ENCODE data around the gene GCC2. TPM values are rescaled to one million over a fixed set of nuclear protein-coding genes. Genes with fewer than 3 reads are reported as not detected.

The GCC2 gene
- total and polyA plus RNA-seq, 2 of the 13 experiments (the other 11 are each of a cell fraction or from before 2014, with no cell fraction given), result 17.6 to 22.5 TPM

DNA sequence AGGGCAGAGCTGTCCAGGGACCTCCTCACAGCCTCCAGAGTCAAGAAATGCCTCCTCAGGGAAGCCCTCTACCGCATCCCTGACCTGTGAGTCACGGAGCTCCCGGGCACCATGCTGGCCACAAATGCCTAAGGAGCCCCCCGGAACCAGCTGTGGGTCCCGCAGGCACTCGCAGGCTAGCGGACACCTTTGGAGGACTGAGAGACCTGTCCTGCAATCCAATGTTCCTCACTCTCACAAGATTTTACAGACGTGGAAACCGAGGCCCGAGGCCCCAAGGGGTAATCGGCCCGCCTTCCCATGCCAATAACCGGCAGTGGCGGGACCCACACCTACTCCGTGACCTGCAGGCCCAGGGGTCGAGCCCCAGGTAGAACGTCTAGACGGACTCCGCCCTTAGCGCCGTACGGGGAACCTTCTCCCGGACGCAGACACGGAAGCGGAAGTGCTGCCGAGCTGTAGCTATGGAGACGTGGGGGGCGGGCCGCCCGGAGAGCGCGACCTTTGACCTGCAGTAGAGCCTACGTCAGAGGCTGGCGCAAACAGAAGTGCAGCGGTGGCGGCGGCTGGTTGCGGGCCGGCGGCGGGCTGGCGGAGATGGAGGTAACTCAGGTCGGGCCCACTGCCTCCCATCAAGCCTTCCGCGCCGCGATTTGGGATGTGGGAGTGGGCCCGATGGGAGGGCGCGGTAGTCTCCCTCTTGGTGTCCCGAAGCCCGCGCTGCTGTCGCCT lies at the start of gene GCC2 (continued):
- TF ChIP-seq SSRP1 (CRISPR knock-in tag; IDR thresholded peaks at IDR 0.05), result no peak
- TF ChIP-seq, protein P1, sequence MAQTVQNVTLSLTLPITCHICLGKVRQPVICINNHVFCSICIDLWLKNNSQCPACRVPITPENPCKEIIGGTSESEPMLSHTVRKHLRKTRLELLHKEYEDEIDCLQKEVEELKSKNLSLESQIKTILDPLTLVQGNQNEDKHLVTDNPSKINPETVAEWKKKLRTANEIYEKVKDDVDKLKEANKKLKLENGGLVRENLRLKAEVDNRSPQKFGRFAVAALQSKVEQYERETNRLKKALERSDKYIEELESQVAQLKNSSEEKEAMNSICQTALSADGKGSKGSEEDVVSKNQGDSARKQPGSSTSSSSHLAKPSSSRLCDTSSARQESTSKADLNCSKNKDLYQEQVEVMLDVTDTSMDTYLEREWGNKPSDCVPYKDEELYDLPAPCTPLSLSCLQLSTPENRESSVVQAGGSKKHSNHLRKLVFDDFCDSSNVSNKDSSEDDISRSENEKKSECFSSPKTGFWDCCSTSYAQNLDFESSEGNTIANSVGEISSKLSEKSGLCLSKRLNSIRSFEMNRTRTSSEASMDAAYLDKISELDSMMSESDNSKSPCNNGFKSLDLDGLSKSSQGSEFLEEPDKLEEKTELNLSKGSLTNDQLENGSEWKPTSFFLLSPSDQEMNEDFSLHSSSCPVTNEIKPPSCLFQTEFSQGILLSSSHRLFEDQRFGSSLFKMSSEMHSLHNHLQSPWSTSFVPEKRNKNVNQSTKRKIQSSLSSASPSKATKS (CRISPR knock-in tag; IDR thresholded peaks at IDR 0.05), result peak; percentile 77
- peak; percentile 55; the same call in 1 of the 2 replicates for TF ChIP-seq KLF13 (CRISPR knock-in tag; IDR thresholded peaks at IDR 0.05)
- TF ChIP-seq ZNF496 (CRISPR knock-in tag; IDR thresholded peaks at IDR 0.05; ENCODE audit: insufficient replicate concordance), result no peak
- TF ChIP-seq, protein P2, sequence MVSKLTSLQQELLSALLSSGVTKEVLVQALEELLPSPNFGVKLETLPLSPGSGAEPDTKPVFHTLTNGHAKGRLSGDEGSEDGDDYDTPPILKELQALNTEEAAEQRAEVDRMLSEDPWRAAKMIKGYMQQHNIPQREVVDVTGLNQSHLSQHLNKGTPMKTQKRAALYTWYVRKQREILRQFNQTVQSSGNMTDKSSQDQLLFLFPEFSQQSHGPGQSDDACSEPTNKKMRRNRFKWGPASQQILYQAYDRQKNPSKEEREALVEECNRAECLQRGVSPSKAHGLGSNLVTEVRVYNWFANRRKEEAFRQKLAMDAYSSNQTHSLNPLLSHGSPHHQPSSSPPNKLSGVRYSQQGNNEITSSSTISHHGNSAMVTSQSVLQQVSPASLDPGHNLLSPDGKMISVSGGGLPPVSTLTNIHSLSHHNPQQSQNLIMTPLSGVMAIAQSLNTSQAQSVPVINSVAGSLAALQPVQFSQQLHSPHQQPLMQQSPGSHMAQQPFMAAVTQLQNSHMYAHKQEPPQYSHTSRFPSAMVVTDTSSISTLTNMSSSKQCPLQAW (CRISPR knock-in tag; IDR thresholded peaks at IDR 0.05), result peak; percentile 87
- TF ChIP-seq REXO4 (CRISPR knock-in tag; IDR thresholded peaks at IDR 0.05; ENCODE audit: borderline replicate concordance), result no peak
- TF ChIP-seq NAIF1 (CRISPR knock-in tag; IDR thresholded peaks at IDR 0.05; ENCODE audit: borderline replicate concordance), result peak; percentile 92
- TF ChIP-seq ZSCAN30 (CRISPR knock-in tag; IDR thresholded peaks at IDR 0.05), result peak; percentile 66; the same call in 1 of the 2 replicates
- TF ChIP-seq NR2C2 (CRISPR knock-in tag; IDR thresholded peaks at IDR 0.05; ENCODE audit: borderline replicate concordance), result peak; percentile 100
- peak; percentile 60 for TF ChIP-seq MED1 (CRISPR knock-in tag; IDR thresholded peaks at IDR 0.05)
- TF ChIP-seq ZNF746 (CRISPR knock-in tag; IDR thresholded peaks at IDR 0.05), result peak; percentile 59; the same call in 1 of the 2 replicates
- peak; percentile 88; the same call in 1 of the 2 replicates for TF ChIP-seq ZNF816 (CRISPR knock-in tag; IDR thresholded peaks at IDR 0.05; ENCODE audit: borderline replicate concordance)
- TF ChIP-seq, protein P3, sequence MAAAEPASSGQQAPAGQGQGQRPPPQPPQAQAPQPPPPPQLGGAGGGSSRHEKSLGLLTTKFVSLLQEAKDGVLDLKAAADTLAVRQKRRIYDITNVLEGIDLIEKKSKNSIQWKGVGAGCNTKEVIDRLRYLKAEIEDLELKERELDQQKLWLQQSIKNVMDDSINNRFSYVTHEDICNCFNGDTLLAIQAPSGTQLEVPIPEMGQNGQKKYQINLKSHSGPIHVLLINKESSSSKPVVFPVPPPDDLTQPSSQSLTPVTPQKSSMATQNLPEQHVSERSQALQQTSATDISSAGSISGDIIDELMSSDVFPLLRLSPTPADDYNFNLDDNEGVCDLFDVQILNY (CRISPR knock-in tag; conservative IDR thresholded peaks at IDR 0.05), result no peak; the same call in 1 of the 2 replicates
- peak; percentile 94 for TF ChIP-seq POLR2G (IDR thresholded peaks at IDR 0.05; ENCODE audit: low read depth, low read length)
- TF ChIP-seq, protein P4, sequence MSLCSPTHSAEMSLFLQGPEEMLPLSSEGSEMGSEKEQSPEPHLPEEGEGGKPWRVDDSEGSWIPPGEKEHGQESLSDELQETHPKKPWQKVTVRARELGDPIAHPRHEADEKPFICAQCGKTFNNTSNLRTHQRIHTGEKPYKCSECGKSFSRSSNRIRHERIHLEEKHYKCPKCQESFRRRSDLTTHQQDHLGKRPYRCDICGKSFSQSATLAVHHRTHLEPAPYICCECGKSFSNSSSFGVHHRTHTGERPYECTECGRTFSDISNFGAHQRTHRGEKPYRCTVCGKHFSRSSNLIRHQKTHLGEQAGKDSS (CRISPR knock-in tag; IDR thresholded peaks at IDR 0.05; ENCODE audit: borderline replicate concordance, low read depth), result peak; percentile 6; the same call in 1 of the 2 replicates
- TF ChIP-seq, protein P5, sequence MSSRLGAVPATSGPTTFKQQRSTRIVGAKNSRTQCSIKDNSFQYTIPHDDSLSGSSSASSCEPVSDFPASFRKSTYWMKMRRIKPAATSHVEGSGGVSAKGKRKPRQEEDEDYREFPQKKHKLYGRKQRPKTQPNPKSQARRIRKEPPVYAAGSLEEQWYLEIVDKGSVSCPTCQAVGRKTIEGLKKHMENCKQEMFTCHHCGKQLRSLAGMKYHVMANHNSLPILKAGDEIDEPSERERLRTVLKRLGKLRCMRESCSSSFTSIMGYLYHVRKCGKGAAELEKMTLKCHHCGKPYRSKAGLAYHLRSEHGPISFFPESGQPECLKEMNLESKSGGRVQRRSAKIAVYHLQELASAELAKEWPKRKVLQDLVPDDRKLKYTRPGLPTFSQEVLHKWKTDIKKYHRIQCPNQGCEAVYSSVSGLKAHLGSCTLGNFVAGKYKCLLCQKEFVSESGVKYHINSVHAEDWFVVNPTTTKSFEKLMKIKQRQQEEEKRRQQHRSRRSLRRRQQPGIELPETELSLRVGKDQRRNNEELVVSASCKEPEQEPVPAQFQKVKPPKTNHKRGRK (CRISPR knock-in tag; IDR thresholded peaks at IDR 0.05), result no peak; the same call in 1 of the 2 replicates
- peak; percentile 98 for TF ChIP-seq NRL (CRISPR knock-in tag; IDR thresholded peaks at IDR 0.05; ENCODE audit: borderline replicate concordance)
- TF ChIP-seq ZNF138 (CRISPR knock-in tag; IDR thresholded peaks at IDR 0.05; ENCODE audit: low read depth), result no peak; the same call in 1 of the 2 replicates
- no peak for TF ChIP-seq CHD4 (IDR thresholded peaks at IDR 0.05; ENCODE audit: borderline replicate concordance, low read length)
- TF ChIP-seq, protein P6, sequence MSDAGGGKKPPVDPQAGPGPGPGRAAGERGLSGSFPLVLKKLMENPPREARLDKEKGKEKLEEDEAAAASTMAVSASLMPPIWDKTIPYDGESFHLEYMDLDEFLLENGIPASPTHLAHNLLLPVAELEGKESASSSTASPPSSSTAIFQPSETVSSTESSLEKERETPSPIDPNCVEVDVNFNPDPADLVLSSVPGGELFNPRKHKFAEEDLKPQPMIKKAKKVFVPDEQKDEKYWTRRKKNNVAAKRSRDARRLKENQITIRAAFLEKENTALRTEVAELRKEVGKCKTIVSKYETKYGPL (CRISPR knock-in tag; IDR thresholded peaks at IDR 0.05), result no peak
